Uterus (tissue), 4 donors: ENCODE results near the gene ZBTB17. TPM values are rescaled to one million over a fixed set of nuclear protein-coding genes. Genes with fewer than 3 reads are reported as not detected.

Source experiments
- DNase-seq, 2 donors: peaks; one replicate each; pipeline ENCODE4 v3.0.0-alpha.2; 2019 to 2020
- H3K27ac ChIP-seq, 2 donors: fragments of 200-600 bp; sonication (generic); 1 replicate in 1 of 2; 2 replicates in 1 of 2; pipeline ENCODE4 v1.5.1; 2016 to 2018
- H3K27me3 ChIP-seq, 2 donors: fragments of 200-600 bp; sonication (generic); one replicate each; pipeline ENCODE4 v1.5.1; 2018 to 2019; ENCODE audit warnings: control low read depth in 1 of 2
- H3K36me3 ChIP-seq, 2 donors: fragments of 200-600 bp; sonication (generic); one replicate each; pipeline ENCODE4 v1.5.1; 2019; ENCODE audit warnings: control low read depth in 1 of 2
- H3K4me1 ChIP-seq, 2 donors: fragments of 200-600 bp; sonication (generic); one replicate each; pipeline ENCODE4 v1.5.1; 2018 to 2019; ENCODE audit warnings: control low read depth in 1 of 2
- H3K4me3 ChIP-seq, 2 donors: fragments of 200-600 bp; sonication (generic); 1 replicate in 1 of 2; 2 replicates in 1 of 2; pipeline ENCODE4 v1.5.1; 2018 to 2019; ENCODE audit warnings: mild to moderate bottlenecking in 1 of 2
- H3K9me3 ChIP-seq, 2 donors: fragments of 200-600 bp; sonication (generic); one replicate each; pipeline ENCODE4 v1.5.1; 2019; ENCODE audit warnings: control low read depth in 1 of 2
- CTCF ChIP-seq, 4 experiments: fragments of 200-600 bp in 2 of 4; fragments of 450-650 bp in 2 of 4; sonication (generic) in 2 of 4; IDR thresholded peaks; one replicate each; pipeline ENCODE4 v1.5.1; 2016 to 2019; ENCODE audit warnings: antibody characterized with exemption in 4 of 4, mild to moderate bottlenecking in 2 of 4, moderate library complexity in 1 of 4
- POLR2A ChIP-seq, 2 donors: fragments of 450-650 bp; IDR thresholded peaks; one replicate each; pipeline ENCODE4 v1.6.1; 2016; ENCODE audit warnings: antibody characterized with exemption in 2 of 2, mild to moderate bottlenecking in 1 of 2, moderate library complexity in 1 of 2
- intact Hi-C: fragments of 100-400 bp; cut with DNase I; formaldehyde crosslinking; loops from one replicate; pipeline ENCODE4 v1.15.1; 2023; ENCODE audit warnings: low total_unique reads
- total RNA-seq, 4 donors: library from RNA; depleted of rRNA in 3 of 4; stranded (reverse); fragments of >200 nt in 3 of 4; gene quantifications; one replicate each; pipeline versions ENCODE4 v1.1.0 to v1.2.4, GENCODE V29; 2014 to 2023
- donor health status: DM: yes; HTN: yes; CAD: no.

The ZBTB17 gene
- total RNA-seq, 4 donors from 2014 or later: 21.3 to 120 (median 70.0) TPM

- intact Hi-C loops: no loop called here
- Histone ChIP-seq H3K4me3 (no peak overlapping the region), H3K27ac (no peak overlapping the region), H3K36me3 (no peaks in the 10 kb centered on the region), H3K9me3 (no peaks in the 10 kb centered on the region), H3K27me3 (no peaks in the 10 kb centered on the region), H3K4me1 (peaks cover 0 to 4% of the 10 kb centered on the region in 2 donors)
- no peak for TF ChIP-seq CTCF (IDR thresholded peaks at IDR 0.05)
- TF ChIP-seq POLR2A (IDR thresholded peaks at IDR 0.05): no peak
- DNase-seq: no peak
These were observed 64.0 kb downstream of the ZBTB17 start for GRCh38 chr1:15911927-15912326.

DNA sequence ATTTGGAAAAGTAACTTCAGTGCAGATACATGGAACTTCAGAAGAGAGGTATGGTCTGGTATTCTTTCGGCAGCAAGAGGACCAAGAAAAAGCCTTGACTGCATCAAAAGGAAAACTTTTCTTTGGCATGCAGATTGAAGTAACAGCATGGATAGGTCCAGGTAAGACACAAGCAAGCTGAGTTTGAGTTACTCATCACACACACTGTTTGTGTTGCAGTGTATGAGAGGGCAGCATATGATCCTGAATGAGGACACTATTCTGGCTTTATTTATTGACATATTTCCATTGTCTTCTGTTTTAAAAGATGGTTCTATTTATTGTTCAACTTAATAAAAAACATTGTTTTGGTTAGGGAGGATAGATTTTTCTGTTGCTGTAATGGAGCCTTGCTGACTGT, 64.8 kb downstream of the ZBTB17 start:
- intact Hi-C loops: no loop called here
- Histone ChIP-seq H3K27ac (no peak overlapping the region), H3K9me3 (no peaks in the 10 kb centered on the region), H3K27me3 (no peaks in the 10 kb centered on the region), H3K36me3 (no peaks in the 10 kb centered on the region), H3K4me1 (peaks cover 0 to 4% of the 10 kb centered on the region in 2 donors), H3K4me3 (no peak overlapping the region)
- TF ChIP-seq CTCF (IDR thresholded peaks at IDR 0.05) (no peak), POLR2A (IDR thresholded peaks at IDR 0.05) (no peak)
- DNase-seq: no peak

GRCh38 chr1:15908597-15908996, 67.3 kb downstream of the ZBTB17 start:
- Histone ChIP-seq H3K36me3 (no peaks in the 10 kb centered on the region), H3K27ac (no peak overlapping the region), H3K4me3 (no peak overlapping the region), H3K4me1 (peaks cover 0 to 4% of the 10 kb centered on the region in 2 donors), H3K9me3 (no peaks in the 10 kb centered on the region), H3K27me3 (no peaks in the 10 kb centered on the region)
- TF ChIP-seq CTCF (IDR thresholded peaks at IDR 0.05) (no peak), POLR2A (IDR thresholded peaks at IDR 0.05) (no peak)
- intact Hi-C loops: no loop called here
- DNase-seq: no peak

- Histone ChIP-seq H3K27me3 (no peaks in the 10 kb centered on the region), H3K27ac (no peak overlapping the region), H3K4me1 (peaks cover 0 to 4% of the 10 kb centered on the region in 2 donors), H3K9me3 (no peaks in the 10 kb centered on the region), H3K36me3 (no peaks in the 10 kb centered on the region), H3K4me3 (no peak overlapping the region)
- no peak for DNase-seq
- intact Hi-C loops: no loop called here
- TF ChIP-seq POLR2A (IDR thresholded peaks at IDR 0.05) (no peak), CTCF (IDR thresholded peaks at IDR 0.05) (no peak)
These were observed 73.0 kb downstream of the ZBTB17 start for GRCh38 chr1:15902882-15903281.

DNA sequence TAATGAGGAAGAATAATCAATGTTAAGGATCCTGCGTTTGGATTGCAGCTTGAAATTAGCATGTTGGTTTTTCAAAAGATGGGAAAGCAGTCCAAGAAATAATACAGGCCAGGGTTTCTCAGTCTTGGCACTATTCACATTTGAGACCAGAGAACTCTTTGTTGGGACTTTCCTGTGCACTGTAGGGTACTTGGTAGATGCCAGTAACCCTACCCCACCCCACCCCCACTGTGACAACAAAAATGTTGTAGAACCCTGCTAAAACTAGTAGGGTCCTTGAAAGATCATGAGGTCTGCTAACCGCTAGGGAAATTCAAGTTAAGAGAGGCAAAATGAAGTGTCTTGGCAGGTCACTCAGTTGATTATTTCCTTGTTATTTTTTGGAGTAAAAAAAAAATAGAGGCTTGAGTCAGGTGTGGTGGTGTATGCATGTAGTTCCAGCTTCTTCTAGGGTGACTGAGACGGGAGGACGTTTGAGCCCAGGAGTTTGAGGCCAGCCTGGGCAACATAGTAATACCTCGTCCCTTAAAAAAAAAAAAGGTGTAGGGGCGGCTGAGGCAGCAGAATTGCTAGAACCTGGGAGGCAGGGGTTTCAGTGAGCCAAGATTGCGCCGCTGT, 75.1 kb downstream of the ZBTB17 start:
- Histone ChIP-seq H3K36me3 (no peaks in the 10 kb centered on the region), H3K27me3 (no peaks in the 10 kb centered on the region), H3K27ac (no peak overlapping the region), H3K9me3 (no peaks in the 10 kb centered on the region), H3K4me3 (no peak overlapping the region), H3K4me1 (no peaks in the 10 kb centered on the region)
- no peak for TF ChIP-seq CTCF (IDR thresholded peaks at IDR 0.05)
- no peak for TF ChIP-seq POLR2A (IDR thresholded peaks at IDR 0.05)
- no peak for DNase-seq
- intact Hi-C loops: no loop called here
